Subcutaneous adipose tissue (tissue), 4 donors: ENCODE results near the gene SALL1. TPM values are rescaled to one million over a fixed set of nuclear protein-coding genes. Genes with fewer than 3 reads are reported as not detected.

Experiments used
- CTCF ChIP-seq: fragments of 450-650 bp; IDR thresholded peaks from one replicate; pipeline ENCODE4 v1.5.1; 2016; ENCODE audit warnings: low read depth, mild to moderate bottlenecking, control low read depth, antibody characterized with exemption, moderate library complexity
- total RNA-seq, 4 donors: library from RNA; depleted of rRNA; stranded (reverse); fragments of >200 nt; gene quantifications; one replicate each; pipeline ENCODE4 v1.1.0, GENCODE V29; 2016

Gene SALL1
- total RNA-seq, 4 donors from 2014 or later: 0.65 to 1.3 (median 0.67) TPM

GRCh38 chr16:51175081-51175480 is 24.0 kb upstream of the SALL1 start:
- no peak for TF ChIP-seq CTCF

DNA sequence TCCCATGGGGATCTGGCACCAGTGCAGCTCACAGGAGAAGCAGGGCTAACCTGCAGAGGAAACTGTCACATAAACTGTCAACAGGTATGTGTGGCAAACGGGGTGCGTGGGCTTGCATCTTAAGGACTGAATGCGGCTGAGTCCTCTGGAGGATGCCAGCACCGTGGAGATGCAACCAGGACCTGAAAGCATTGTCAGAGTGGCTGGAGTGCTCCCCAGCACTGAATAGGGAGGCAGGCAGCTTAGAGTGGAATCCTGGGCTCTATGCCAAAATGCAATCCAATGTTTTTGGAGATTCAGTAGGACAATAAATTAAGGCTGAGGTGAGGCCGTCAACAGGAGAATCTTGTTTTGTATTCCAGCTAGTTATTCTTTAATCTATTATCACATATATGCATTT is 21.3 kb upstream of the SALL1 start:
- no peak for TF ChIP-seq CTCF

GRCh38 chr16:51168755-51169154 is 17.7 kb upstream of the SALL1 start:
- no peak for TF ChIP-seq CTCF

- no peak for TF ChIP-seq CTCF
Measured at GRCh38 chr16:51167170-51167895, 16.3 kb upstream of the SALL1 start.

GRCh38 chr16:51166541-51166940 is 15.5 kb upstream of the SALL1 start:
- no peak for TF ChIP-seq CTCF

- no peak for TF ChIP-seq CTCF
Measured at GRCh38 chr16:51166091-51166490, 15.0 kb upstream of the SALL1 start.

DNA sequence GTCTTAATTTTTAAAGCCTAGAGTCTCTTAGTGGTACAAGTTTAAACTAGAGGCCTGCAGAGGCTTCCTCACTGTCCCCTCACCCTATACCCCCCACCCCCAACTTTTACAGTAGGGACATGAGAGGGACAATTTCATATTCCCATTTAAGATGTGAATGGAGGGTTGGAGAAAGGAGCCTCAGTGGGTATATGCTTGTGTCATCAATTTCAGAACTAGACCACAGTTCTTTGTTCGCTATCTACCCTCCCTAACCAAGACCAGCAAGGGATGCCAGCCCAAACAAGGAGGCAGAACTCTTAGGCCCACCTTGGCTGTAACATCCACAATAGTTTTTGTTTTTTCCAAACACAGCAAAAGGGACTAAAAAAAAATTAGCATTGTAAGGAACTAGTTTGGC is 14.0 kb upstream of the SALL1 start:
- no peak for TF ChIP-seq CTCF
